SK-N-SH treated with all-trans-retinoic acid at 6 μM for 48 hours (cell line): ENCODE data around the gene TAS1R1.

Experiments
- ATAC-seq: fragments of 200-7000 bp; cut with Tn5 transposase; 3 replicates; pipeline ENCODE4 v1.9.1; 2020; ENCODE audit warnings: mild to moderate bottlenecking, moderate library complexity
- BACH2 ChIP-seq: fragments of 250-450 bp; sonication (Bioruptor Pico); IDR thresholded peaks from 2 replicates; pipeline ENCODE4 v1.9.0; 2021; ENCODE audit warnings: mild to moderate bottlenecking, borderline replicate concordance
- CSDC2 ChIP-seq: fragments of 250-450 bp; sonication (Bioruptor Pico); IDR thresholded peaks from 2 replicates; pipeline ENCODE4 v1.5.0; 2020; ENCODE audit warnings: mild to moderate bottlenecking, moderate library complexity
- ESRRG ChIP-seq: fragments of 250-450 bp; sonication (Bioruptor Pico); IDR thresholded peaks from 2 replicates; pipeline ENCODE4 v1.6.1; 2021; ENCODE audit warnings: mild to moderate bottlenecking
- GLIS3 ChIP-seq: fragments of 250-450 bp; sonication (Bioruptor Pico); IDR thresholded peaks from 2 replicates; pipeline ENCODE4 v1.5.0; 2020; ENCODE audit warnings: mild to moderate bottlenecking, moderate library complexity
- OSR1 ChIP-seq: fragments of 250-450 bp; sonication (Bioruptor Pico); IDR thresholded peaks from 2 replicates; pipeline ENCODE4 v1.8.0; 2022; ENCODE audit warnings: moderate library complexity, mild to moderate bottlenecking, inconsistent platforms
- PATZ1 ChIP-seq: fragments of 250-450 bp; sonication (Bioruptor Pico); IDR thresholded peaks from 2 replicates; pipeline ENCODE4 v1.8.0; 2020; ENCODE audit warnings: mild to moderate bottlenecking, moderate library complexity, borderline replicate concordance
- PPARA ChIP-seq: fragments of 250-450 bp; sonication (Bioruptor Pico); IDR thresholded peaks from 2 replicates; pipeline ENCODE4 v1.5.0; 2020; ENCODE audit warnings: mild to moderate bottlenecking, borderline replicate concordance
- RARB ChIP-seq: fragments of 250-450 bp; sonication (Bioruptor Pico); IDR thresholded peaks from 2 replicates; pipeline ENCODE4 v1.8.0; 2021; ENCODE audit warnings: mild to moderate bottlenecking, moderate library complexity
- SNAI2 ChIP-seq: fragments of 250-450 bp; sonication (Bioruptor Pico); IDR thresholded peaks from 2 replicates; pipeline ENCODE4 v1.5.0; 2020; ENCODE audit warnings: mild to moderate bottlenecking, moderate library complexity
- TCF4 ChIP-seq: fragments of 250-450 bp; sonication (Bioruptor Pico); IDR thresholded peaks from 2 replicates; pipeline ENCODE4 v1.8.0; 2021; ENCODE audit warnings: mild to moderate bottlenecking, moderate library complexity, borderline replicate concordance
- TOX ChIP-seq: fragments of 250-450 bp; sonication (Bioruptor Pico); IDR thresholded peaks from 2 replicates; pipeline ENCODE4 v1.8.0; 2021; ENCODE audit warnings: mild to moderate bottlenecking, moderate library complexity, borderline replicate concordance
- ZC3H10 ChIP-seq: fragments of 250-450 bp; sonication (Bioruptor Pico); IDR thresholded peaks from 2 replicates; pipeline ENCODE4 v1.5.1; 2021; ENCODE audit warnings: mild to moderate bottlenecking, moderate library complexity
- ZFP3 ChIP-seq: fragments of 250-450 bp; sonication (Bioruptor Pico); IDR thresholded peaks from 2 replicates; pipeline ENCODE4 v1.5.0; 2020; ENCODE audit warnings: mild to moderate bottlenecking, moderate library complexity
- ZFP30 ChIP-seq: fragments of 450-650 bp; formaldehyde crosslinking; IDR thresholded peaks from 2 replicates; pipeline ENCODE4 v1.5.0; 2022; ENCODE audit warnings: mild to moderate bottlenecking, moderate library complexity
- ZNF70 ChIP-seq: fragments of 450-650 bp; formaldehyde crosslinking; IDR thresholded peaks from 2 replicates; pipeline ENCODE4 v1.5.0; 2020; ENCODE audit warnings: mild to moderate bottlenecking, moderate library complexity
- ZNF8 ChIP-seq: fragments of 450-650 bp; formaldehyde crosslinking; IDR thresholded peaks from 2 replicates; pipeline ENCODE4 v1.5.0; 2020; ENCODE audit warnings: mild to moderate bottlenecking, moderate library complexity
- TF ChIP-seq, protein P1 (sequence below): fragments of 250-450 bp; sonication (Bioruptor Pico); IDR thresholded peaks from 2 replicates; pipeline ENCODE4 v1.5.1; 2020; ENCODE audit warnings: low read depth, mild to moderate bottlenecking, moderate library complexity
- TF ChIP-seq, protein P2 (sequence below): fragments of 250-450 bp; sonication (Bioruptor Pico); IDR thresholded peaks from 2 replicates; pipeline ENCODE4 v1.5.0; 2020; ENCODE audit warnings: mild to moderate bottlenecking, moderate library complexity

Gene TAS1R1

GRCh38 chr1:6554907-6555778 is at the start of gene TAS1R1:
TSS of gene TAS1R1 (plus strand) at chr1:6555307. CDS start at chr1:6555374, 67 bp downstream.
- ATAC-seq: no peak
- TF ChIP-seq RARB (no peak), PPARA (CRISPR knock-in tag) (no peak), GLIS3 (CRISPR knock-in tag) (no peak), ZFP30 (no peak), OSR1 (CRISPR knock-in tag) (no peak), PATZ1 (no peak), SNAI2 (CRISPR knock-in tag) (no peak), ZNF8 (CRISPR knock-in tag) (no peak), CSDC2 (CRISPR knock-in tag) (no peak)
- TF ChIP-seq, protein P1, sequence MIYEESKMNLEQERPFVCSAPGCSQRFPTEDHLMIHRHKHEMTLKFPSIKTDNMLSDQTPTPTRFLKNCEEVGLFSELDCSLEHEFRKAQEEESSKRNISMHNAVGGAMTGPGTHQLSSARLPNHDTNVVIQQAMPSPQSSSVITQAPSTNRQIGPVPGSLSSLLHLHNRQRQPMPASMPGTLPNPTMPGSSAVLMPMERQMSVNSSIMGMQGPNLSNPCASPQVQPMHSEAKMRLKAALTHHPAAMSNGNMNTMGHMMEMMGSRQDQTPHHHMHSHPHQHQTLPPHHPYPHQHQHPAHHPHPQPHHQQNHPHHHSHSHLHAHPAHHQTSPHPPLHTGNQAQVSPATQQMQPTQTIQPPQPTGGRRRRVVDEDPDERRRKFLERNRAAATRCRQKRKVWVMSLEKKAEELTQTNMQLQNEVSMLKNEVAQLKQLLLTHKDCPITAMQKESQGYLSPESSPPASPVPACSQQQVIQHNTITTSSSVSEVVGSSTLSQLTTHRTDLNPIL: no peak
- TF ChIP-seq, all 23 proteins: peak for 0

DNA sequence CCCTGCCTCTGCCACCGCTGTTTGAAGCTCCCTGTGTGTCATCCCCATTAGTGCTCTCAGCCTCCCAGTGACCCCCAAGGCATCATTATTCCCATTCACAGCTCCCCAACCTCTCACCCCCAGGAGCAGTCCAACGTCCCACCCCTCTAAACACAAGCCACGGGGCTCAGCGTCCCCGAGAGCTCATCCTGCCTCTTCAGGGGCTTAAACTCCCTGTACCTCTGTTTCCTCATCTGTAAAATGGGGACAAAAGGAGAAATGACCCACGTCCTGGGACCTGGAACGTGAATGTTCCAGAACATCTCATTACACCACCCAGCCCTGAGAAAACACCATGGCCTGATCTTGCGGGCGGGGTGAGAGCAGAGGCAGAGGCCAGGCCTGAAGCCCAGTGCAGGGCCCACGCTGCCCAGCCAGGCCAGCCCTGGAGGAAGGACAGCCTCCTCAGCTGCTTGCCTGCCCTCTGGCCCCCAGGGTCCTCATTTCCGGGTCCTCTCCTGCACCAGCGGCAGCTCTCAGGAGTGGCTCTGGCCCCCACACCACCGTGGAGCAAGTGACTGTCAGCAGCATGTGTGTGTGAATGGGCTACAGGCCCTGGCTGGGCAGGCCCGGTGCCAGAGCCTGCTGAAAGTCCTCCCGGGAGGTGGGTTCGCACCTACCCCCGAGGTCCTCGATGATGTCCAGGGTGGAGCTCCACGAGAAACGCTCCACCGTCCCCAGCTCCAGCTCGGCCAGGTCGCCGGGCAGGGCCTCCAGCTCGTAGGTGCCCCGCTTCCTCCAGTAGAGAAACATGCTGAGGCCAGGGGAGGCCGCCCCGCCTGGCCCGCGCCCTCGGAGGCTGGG is 49.5 kb upstream of the TAS1R1 start:
- TF ChIP-seq ESRRG (CRISPR knock-in tag) (no peak), BACH2 (CRISPR knock-in tag) (no peak), GLIS3 (CRISPR knock-in tag) (no peak), SNAI2 (CRISPR knock-in tag) (no peak)
- TF ChIP-seq, protein P2, sequence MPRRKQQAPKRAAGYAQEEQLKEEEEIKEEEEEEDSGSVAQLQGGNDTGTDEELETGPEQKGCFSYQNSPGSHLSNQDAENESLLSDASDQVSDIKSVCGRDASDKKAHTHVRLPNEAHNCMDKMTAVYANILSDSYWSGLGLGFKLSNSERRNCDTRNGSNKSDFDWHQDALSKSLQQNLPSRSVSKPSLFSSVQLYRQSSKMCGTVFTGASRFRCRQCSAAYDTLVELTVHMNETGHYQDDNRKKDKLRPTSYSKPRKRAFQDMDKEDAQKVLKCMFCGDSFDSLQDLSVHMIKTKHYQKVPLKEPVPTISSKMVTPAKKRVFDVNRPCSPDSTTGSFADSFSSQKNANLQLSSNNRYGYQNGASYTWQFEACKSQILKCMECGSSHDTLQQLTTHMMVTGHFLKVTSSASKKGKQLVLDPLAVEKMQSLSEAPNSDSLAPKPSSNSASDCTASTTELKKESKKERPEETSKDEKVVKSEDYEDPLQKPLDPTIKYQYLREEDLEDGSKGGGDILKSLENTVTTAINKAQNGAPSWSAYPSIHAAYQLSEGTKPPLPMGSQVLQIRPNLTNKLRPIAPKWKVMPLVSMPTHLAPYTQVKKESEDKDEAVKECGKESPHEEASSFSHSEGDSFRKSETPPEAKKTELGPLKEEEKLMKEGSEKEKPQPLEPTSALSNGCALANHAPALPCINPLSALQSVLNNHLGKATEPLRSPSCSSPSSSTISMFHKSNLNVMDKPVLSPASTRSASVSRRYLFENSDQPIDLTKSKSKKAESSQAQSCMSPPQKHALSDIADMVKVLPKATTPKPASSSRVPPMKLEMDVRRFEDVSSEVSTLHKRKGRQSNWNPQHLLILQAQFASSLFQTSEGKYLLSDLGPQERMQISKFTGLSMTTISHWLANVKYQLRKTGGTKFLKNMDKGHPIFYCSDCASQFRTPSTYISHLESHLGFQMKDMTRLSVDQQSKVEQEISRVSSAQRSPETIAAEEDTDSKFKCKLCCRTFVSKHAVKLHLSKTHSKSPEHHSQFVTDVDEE (CRISPR knock-in tag): no peak
- ATAC-seq: no peak

GRCh38 chr1:6506210-6507036 is 48.7 kb upstream of the TAS1R1 start:
- no peak for TF ChIP-seq TOX
- no peak for TF ChIP-seq TCF4 (CRISPR knock-in tag)
- TF ChIP-seq RARB: no peak
- no peak for TF ChIP-seq OSR1 (CRISPR knock-in tag)
- no peak for TF ChIP-seq BACH2 (CRISPR knock-in tag)
- TF ChIP-seq PPARA (CRISPR knock-in tag): no peak
- no peak for TF ChIP-seq SNAI2 (CRISPR knock-in tag)
- no peak for TF ChIP-seq ZFP30
- no peak for ATAC-seq

DNA sequence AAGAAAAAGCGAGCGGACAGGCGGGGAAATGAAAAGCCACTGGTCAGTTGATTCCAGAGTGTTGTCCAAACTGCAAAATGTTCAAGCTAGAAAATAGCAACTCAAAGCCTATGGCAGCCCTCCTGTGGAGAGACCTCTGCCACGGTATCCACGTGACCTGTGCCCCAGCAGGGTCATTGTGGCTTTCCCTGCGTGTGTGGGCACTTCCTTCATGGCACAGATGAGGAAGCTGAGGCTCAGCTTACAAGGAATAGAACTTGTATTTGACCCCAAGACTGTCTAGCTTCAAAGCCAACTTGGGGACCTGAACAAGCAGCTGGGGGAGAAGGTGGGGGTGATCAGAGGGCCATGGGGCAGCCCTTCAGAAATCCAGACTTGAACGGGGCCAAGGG is 48.1 kb upstream of the TAS1R1 start:
- TF ChIP-seq ZFP3 (CRISPR knock-in tag) (no peak), TOX (no peak), ZFP30 (no peak), ZNF70 (CRISPR knock-in tag) (no peak), OSR1 (CRISPR knock-in tag) (no peak), RARB (no peak), TCF4 (CRISPR knock-in tag) (no peak), ZC3H10 (CRISPR knock-in tag) (no peak), CSDC2 (CRISPR knock-in tag) (no peak)
- TF ChIP-seq, protein P1: no peak
- ATAC-seq: no peak
